ENCODE results near the gene TUBG2. TPM values are rescaled to one million over a fixed set of nuclear protein-coding genes. Genes with fewer than 3 reads are reported as not detected.

TUBG2 gene
- total RNA-seq, 1 donor from 2014 or later, result 26.2 TPM

DNA sequence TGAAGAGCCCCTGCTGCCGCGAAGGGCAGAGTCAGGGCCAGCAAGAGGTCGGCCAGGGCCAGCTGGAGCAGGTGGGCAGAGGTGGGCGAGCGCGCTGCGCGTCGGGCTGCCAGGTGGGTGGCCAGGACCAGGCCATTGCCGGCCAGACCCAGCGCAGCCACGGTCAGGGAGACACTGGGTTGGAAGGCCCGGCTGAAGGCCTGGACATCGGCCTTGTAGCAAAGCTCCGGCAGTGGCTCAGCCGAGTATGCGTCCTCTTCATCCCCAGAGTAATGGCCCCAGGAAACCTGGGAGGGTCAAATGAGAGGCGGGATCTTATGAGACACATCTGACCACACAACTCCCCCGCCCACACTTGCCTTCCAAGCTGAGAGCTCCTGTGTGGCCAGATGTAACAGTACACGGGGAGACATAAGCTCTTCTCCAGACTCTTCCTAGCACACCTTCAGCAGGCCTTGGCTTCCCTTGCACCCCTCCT, 21.3 kb downstream of the TUBG2 start:
- no peak for DNase-seq (ENCODE audit: low spot score)
- Mint-ChIP-seq H3K4me3 (ENCODE audit: unreplicated experiment) (peak overlapping the region; percentile 70), H3K4me1 (ENCODE audit: low read depth) (peaks cover 48% of the 10 kb centered on the region), H3K27me3 (ENCODE audit: low read depth) (no peaks in the 10 kb centered on the region), H3K27ac (ENCODE audit: unreplicated experiment) (peak overlapping the region; percentile 89), H3K9me3 (ENCODE audit: low read depth) (no peaks in the 10 kb centered on the region), H3K36me3 (ENCODE audit: low read depth) (peaks cover 4% of the 10 kb centered on the region)
- TF ChIP-seq, protein P1, sequence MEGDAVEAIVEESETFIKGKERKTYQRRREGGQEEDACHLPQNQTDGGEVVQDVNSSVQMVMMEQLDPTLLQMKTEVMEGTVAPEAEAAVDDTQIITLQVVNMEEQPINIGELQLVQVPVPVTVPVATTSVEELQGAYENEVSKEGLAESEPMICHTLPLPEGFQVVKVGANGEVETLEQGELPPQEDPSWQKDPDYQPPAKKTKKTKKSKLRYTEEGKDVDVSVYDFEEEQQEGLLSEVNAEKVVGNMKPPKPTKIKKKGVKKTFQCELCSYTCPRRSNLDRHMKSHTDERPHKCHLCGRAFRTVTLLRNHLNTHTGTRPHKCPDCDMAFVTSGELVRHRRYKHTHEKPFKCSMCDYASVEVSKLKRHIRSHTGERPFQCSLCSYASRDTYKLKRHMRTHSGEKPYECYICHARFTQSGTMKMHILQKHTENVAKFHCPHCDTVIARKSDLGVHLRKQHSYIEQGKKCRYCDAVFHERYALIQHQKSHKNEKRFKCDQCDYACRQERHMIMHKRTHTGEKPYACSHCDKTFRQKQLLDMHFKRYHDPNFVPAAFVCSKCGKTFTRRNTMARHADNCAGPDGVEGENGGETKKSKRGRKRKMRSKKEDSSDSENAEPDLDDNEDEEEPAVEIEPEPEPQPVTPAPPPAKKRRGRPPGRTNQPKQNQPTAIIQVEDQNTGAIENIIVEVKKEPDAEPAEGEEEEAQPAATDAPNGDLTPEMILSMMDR (IDR thresholded peaks at IDR 0.05), result no peak

DNA sequence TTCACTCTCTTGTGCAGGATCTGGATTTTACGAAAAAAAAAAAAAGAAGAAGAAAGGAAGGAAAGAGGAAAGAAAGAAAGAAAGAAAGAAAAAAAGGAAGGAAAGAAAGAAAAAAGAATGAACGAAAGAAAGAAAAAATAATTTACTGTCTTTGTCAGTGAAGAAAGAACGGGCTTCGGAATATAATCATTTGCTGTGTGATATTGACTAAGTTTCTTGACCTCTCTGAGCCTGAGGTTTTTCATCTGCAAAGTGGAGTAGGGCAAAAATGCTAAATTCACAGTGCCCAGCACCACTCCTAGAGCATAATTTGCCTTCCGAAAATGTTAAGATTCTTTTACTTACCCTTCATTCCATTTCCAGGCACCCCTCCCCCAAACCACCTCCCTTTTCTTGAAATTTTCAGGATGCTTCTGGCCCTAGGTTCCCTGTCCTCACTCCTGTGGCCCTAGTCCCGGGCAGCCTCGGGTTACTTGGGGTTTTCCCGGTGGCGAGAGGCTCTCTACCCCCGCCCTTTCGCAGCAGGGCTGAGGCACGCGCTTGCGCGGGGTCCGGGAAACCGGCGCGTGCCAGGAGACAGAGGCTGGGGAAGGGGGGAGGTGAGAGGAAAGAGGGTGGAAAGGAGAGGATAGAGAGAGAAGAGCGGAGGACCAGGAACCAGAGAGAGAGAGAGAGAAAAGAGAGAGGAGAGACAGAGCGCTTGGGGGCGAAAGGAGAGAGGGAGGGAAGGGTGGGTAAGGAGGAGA, 23.1 kb downstream of the TUBG2 start, which contains the start of gene CNTNAP1:
TSS of gene CNTNAP1 (plus strand) at position 556 of the 746 bp plus-strand sequence. CDS start 299 bp downstream, outside the sequence.
- H3K4me3 Mint-ChIP-seq (ENCODE audit: unreplicated experiment), result peak within 1 kb of the TSS; percentile 82
- TF ChIP-seq, protein P1 (IDR thresholded peaks at IDR 0.05), result no peak
- no peaks in the 10 kb centered on the region for H3K9me3 Mint-ChIP-seq (ENCODE audit: low read depth)
- peaks cover 47% of the 10 kb centered on the region for H3K4me1 Mint-ChIP-seq (ENCODE audit: low read depth)
- peaks cover 12% of the 10 kb centered on the region for H3K36me3 Mint-ChIP-seq (ENCODE audit: low read depth)
- peak within 1 kb of the TSS; percentile 95 for H3K27ac Mint-ChIP-seq (ENCODE audit: unreplicated experiment)
- no peaks in the 10 kb centered on the region for H3K27me3 Mint-ChIP-seq (ENCODE audit: low read depth)
- DNase-seq (ENCODE audit: low spot score), result no peak

DNA sequence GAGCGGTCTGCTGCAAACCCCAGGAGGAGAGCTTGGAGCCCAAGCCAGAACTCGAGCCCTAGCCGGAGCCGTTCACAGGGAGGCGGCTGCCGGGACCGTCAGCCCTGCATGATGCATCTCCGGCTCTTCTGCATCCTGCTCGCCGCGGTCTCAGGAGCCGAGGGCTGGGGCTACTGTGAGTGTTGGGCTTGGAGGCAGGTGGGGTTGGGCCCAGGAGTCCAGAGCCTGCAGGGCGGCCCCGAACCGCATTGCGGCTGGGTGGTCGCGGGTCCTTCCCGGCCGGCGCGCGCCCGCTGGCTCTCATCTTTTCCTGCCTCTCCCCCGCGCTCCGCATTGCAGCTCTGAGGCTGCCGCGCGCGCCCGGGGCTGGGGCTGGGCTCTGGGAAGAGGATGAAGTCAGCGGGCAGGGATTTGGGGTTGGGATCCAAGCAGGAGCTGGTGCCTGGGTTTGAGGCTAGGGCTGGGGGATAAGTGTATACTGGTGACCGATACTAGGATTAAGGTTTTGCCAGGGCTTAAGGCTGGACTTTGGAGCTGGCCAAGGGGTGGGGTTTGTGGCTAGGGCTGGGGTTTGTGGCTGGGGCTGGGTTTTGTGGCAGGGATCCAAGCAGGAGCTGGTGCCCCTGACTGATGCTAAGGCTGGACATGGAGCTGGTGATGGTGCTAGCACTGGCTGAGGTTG, 23.8 kb downstream of the TUBG2 start:
- peak overlapping the region; percentile 82 for H3K4me3 Mint-ChIP-seq (ENCODE audit: unreplicated experiment)
- no peaks in the 10 kb centered on the region for H3K9me3 Mint-ChIP-seq (ENCODE audit: low read depth)
- peaks cover 12% of the 10 kb centered on the region for H3K36me3 Mint-ChIP-seq (ENCODE audit: low read depth)
- DNase-seq (ENCODE audit: low spot score), result no peak
- no peaks in the 10 kb centered on the region for H3K27me3 Mint-ChIP-seq (ENCODE audit: low read depth)
- TF ChIP-seq, protein P1 (IDR thresholded peaks at IDR 0.05), result no peak
- peak overlapping the region; percentile 95 for H3K27ac Mint-ChIP-seq (ENCODE audit: unreplicated experiment)
- H3K4me1 Mint-ChIP-seq (ENCODE audit: low read depth), result peaks cover 41% of the 10 kb centered on the region

DNA sequence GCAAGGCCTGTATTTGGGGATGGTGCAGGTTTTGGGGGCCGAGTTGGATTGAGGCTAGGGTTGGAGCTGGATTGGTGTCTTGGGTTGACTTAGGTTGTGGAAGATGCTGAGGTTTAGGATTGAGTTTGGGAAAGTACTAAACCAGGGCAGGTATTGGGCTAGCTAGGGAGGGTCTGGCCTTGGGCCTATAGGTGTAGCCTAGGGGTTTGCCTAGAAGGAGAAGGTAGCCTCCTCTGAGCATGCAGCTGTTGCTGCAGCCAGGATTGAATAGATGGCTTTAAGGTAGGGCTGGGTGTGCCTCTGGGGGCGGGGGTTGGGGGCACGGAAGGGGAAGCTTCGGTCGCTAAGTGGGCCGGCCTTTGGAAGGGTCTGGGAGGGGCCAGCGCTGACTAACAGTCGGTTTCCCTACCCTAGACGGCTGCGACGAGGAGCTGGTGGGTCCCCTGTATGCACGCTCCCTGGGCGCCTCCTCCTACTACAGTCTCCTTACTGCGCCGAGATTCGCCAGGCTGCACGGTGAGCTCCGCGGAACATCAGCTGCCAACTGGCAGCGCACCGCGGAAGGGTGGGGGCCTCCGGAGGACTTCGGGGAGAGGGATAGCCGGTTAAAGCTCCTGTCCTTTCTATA, 24.4 kb downstream of the TUBG2 start:
- Mint-ChIP-seq H3K9me3 (ENCODE audit: low read depth) (no peaks in the 10 kb centered on the region), H3K27me3 (ENCODE audit: low read depth) (no peaks in the 10 kb centered on the region), H3K36me3 (ENCODE audit: low read depth) (peaks cover 14% of the 10 kb centered on the region), H3K4me3 (ENCODE audit: unreplicated experiment) (peak overlapping the region; percentile 82), H3K27ac (ENCODE audit: unreplicated experiment) (peak overlapping the region; percentile 95), H3K4me1 (ENCODE audit: low read depth) (peaks cover 38% of the 10 kb centered on the region)
- TF ChIP-seq, protein P1 (IDR thresholded peaks at IDR 0.05), result no peak
- DNase-seq (ENCODE audit: low spot score), result no peak

DNA sequence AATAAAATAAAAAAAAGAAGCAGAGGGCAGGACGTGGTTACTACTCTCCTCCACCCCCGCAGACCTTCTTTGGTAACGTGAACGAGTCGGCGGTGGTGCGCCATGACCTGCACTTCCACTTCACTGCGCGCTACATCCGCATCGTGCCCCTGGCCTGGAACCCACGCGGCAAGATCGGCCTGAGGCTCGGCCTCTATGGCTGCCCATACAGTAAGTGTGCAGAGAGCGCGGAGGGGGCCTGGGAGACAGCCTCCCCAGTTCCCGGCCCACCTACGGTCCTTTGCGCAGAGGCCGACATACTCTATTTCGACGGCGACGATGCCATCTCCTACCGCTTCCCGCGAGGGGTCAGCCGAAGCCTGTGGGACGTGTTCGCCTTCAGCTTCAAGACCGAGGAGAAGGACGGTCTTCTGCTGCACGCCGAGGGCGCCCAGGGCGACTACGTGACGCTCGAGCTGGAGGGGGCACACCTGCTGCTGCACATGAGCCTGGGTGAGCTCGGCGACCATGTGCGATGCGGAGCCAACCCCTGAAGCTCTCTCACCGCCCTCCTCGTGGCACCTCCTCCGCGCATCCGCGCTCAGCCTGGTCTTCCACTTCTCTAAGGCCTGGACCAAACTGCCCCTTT, 26.0 kb downstream of the TUBG2 start:
- Mint-ChIP-seq H3K27me3 (ENCODE audit: low read depth) (no peaks in the 10 kb centered on the region), H3K4me3 (ENCODE audit: unreplicated experiment) (no peak overlapping the region), H3K36me3 (ENCODE audit: low read depth) (peaks cover 14% of the 10 kb centered on the region)

More for the DNA sequence above, 26.0 kb downstream of the TUBG2 start:
- Mint-ChIP-seq H3K9me3 (ENCODE audit: low read depth) (no peaks in the 10 kb centered on the region), H3K27ac (ENCODE audit: unreplicated experiment) (no peak overlapping the region), H3K4me1 (ENCODE audit: low read depth) (peaks cover 27% of the 10 kb centered on the region)
- TF ChIP-seq, protein P1 (IDR thresholded peaks at IDR 0.05), result no peak
- no peak for DNase-seq (ENCODE audit: low spot score)
